HG03520 (cell line): ENCODE data around the gene EIF1B.
A peak's percentile ranks its signal among the peaks of the same experiment; 100 is the strongest.

Experiments
- ATAC-seq: cut with Tn5 transposase; IDR thresholded peaks from one replicate; pipeline ENCODE4 v1.9.1; 2021; ENCODE audit warnings: mild to moderate bottlenecking, moderate library complexity; ENCODE audit not compliant: unreplicated experiment

EIF1B gene

GRCh38 chr3:40308725-40309417 is 636 bp upstream of the EIF1B start:
- ATAC-seq = no peak

- ATAC-seq = peak; percentile 23
Measured at GRCh38 chr3:40309925-40310695, 603 bp downstream of the EIF1B start.

GRCh38 chr3:40310705-40311104 is 1.2 kb downstream of the EIF1B start:
- no peak for ATAC-seq

- no peak for ATAC-seq
Measured at GRCh38 chr3:40312661-40313226, 3.2 kb downstream of the EIF1B start.

GRCh38 chr3:40313975-40314860 is 4.7 kb downstream of the EIF1B start:
- ATAC-seq = no peak

- ATAC-seq = peak; percentile 76
Measured at GRCh38 chr3:40317061-40317855, 7.8 kb downstream of the EIF1B start.

- no peak for ATAC-seq
Measured at GRCh38 chr3:40321818-40322217, 12.3 kb downstream of the EIF1B start.

- ATAC-seq = no peak
Measured at GRCh38 chr3:40323946-40324345, 14.4 kb downstream of the EIF1B start.

- ATAC-seq = no peak
Measured at GRCh38 chr3:40324621-40325020, 15.1 kb downstream of the EIF1B start.

- no peak for ATAC-seq
Measured at GRCh38 chr3:40325465-40325864, 16.0 kb downstream of the EIF1B start.

- no peak for ATAC-seq
Measured at GRCh38 chr3:40328374-40328773, 18.9 kb downstream of the EIF1B start.

GRCh38 chr3:40329071-40329470 is 19.6 kb downstream of the EIF1B start:
- no peak for ATAC-seq

- ATAC-seq = no peak
Measured at GRCh38 chr3:40332684-40333083, 23.2 kb downstream of the EIF1B start.

- ATAC-seq = no peak
Measured at GRCh38 chr3:40333416-40333815, 23.9 kb downstream of the EIF1B start.

- no peak for ATAC-seq
Measured at GRCh38 chr3:40333852-40334251, 24.3 kb downstream of the EIF1B start.

- ATAC-seq = no peak
Measured at GRCh38 chr3:40336101-40336500, 26.6 kb downstream of the EIF1B start.

GRCh38 chr3:40336511-40337135 is 27.1 kb downstream of the EIF1B start:
- ATAC-seq = no peak

- ATAC-seq = peak; percentile 77
Measured at GRCh38 chr3:40337136-40338108, 27.9 kb downstream of the EIF1B start.

GRCh38 chr3:40339871-40340270 is 30.4 kb downstream of the EIF1B start:
- ATAC-seq = no peak
